HG03066 (cell line): ENCODE data around the gene TBC1D22B.
"Not testable (repeated sequence)": the region's sequence is repeated elsewhere in the genome, so short reads cannot be mapped to it uniquely, and the experiment has no call there.

Experiments used
- ATAC-seq: cut with Tn5 transposase; IDR thresholded peaks from one replicate; pipeline ENCODE4 v1.9.1; 2021; ENCODE audit warnings: low read depth; ENCODE audit not compliant: unreplicated experiment

The TBC1D22B gene

GRCh38 chr6:37262446-37263026 is 5.0 kb downstream of the TBC1D22B start:
- no peak for ATAC-seq

GRCh38 chr6:37265001-37265400 is 7.4 kb downstream of the TBC1D22B start:
- no peak for ATAC-seq

DNA sequence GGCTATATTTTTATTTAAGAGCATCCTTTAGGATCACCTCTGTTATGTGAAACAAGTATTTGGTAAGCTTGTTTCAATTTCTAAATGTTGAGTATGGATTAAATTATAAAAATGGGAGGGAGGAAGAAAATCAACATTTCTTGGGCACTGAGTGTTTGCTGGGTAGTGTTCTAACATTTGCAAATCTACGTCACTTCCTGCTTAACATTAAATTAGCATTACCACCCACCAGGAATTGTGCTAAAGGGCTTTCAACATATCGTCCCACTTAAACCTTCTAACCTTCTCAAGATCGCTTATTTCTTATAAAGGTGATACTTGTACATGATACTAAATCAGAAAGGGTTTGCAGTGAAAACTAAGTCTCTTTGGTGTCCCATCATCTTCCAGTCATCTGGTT is 8.3 kb downstream of the TBC1D22B start:
- ATAC-seq, result no peak

DNA sequence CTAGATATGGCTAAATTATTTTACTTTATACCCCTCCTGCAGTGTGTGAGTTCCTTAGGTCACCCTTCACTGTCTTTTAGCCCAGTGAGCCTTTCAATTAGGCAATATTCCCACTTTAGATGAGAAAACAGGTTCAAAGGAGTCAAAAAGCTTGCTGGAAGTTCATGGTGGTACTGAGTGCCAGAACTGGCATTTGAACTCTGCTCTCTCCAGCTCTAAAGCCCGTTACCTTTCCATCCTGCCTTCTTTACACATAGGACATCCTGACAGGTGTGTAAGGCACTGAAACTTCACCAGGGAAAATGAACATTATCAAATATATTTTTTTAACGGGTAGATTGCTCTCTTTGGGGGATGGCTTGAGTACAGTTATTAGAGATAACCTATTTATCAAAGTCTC is 11.5 kb downstream of the TBC1D22B start:
- no peak for ATAC-seq

GRCh38 chr6:37272834-37273566 is 15.4 kb downstream of the TBC1D22B start:
- no peak for ATAC-seq

GRCh38 chr6:37273690-37274089 is 16.1 kb downstream of the TBC1D22B start:
- ATAC-seq, result no peak

GRCh38 chr6:37275350-37275749 is 17.8 kb downstream of the TBC1D22B start:
- no peak for ATAC-seq

- no peak for ATAC-seq
Measured at GRCh38 chr6:37277001-37277409, 19.4 kb downstream of the TBC1D22B start.

DNA sequence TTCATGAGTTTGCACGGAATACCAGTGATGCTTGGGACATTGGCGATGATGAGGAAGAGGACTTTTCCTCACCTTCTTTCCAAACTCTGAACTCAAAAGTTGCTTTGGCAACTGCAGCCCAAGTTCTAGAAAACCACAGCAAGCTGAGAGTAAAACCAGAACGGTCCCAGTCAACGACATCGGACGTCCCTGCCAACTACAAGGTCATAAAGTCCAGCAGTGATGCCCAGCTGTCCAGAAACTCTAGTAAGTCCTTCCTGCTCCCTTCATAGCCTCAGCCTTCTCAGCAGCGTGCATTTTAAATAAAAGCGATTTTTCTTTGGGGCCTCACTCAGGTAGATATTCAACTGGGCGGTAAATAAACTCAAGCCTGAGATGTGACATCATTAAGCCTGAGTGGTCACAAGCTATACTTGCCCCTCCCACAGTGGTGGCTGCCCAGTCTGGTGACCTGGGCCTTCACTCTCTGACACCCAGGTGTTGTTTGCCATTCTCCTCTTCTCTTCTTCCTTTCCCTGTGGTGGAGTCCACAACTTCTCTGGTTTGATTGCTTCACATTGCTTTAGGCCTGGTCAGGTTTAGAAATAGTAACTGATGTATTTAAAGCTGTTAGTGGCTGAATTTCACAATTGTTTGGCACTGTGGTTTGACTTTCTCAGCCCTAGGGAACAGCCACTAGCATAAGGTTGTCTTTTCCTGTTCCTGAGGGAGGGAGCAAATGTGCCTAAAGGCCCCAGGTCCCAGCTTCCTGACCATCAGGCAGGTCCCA is 22.0 kb downstream of the TBC1D22B start:
- ATAC-seq, result no peak

DNA sequence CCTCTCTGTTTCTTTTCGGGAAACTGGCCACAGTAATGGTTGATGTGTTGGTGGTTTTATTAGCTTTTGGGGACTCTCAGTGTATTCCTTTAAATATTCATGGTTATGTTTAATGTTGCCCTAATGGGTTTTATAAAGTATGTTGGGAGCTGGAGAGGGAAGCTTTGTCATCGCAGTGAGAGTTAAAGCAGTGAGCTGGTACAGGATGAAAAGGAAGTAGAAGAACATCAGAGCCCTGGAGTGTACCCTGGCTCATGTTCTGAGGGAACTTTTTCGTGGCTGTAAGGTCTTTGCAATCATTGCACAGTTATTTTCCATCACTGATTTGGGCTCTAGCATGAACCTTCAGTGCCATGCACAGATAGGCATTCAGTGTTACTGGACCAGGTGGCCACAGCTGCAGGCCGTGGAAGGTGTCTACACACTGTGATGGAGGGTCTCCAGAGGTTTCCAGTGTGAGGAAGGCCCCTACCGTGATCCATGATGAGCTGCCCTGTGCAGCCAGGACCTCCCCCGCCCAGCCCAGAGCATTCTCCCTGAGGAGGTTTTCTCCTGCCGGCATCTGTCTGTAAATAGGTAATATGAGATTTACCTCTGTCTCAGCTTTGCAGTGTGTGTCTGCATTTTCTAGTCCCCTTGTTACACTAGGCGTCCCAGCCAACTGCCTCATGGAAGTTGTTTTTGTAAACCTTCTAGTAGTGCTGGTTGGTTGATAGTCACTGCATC is 22.8 kb downstream of the TBC1D22B start:
- ATAC-seq, result no peak

DNA sequence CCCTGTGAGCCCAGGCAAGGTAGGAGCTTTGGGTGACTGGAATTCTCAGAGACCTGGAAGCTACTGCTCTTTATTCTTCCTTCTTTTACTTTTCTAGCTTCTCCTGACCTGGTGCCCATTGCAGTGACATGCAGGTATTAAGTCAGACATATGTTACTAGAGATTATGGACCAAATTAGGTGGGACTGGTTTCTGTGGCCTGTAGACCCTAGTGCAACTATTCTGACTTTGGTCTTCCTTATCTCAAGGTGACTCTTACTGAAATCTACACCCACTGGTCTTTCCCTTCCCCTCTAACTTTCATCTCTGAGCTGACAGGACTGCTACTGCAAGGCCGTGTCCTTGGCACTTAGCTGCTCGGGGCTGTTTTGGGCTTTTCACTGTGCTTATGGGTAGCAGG is 24.8 kb downstream of the TBC1D22B start:
- ATAC-seq, result no peak

- ATAC-seq, result no peak
Measured at GRCh38 chr6:37283268-37283667, 25.7 kb downstream of the TBC1D22B start.

GRCh38 chr6:37283671-37284151 is 26.1 kb downstream of the TBC1D22B start:
- no peak for ATAC-seq

- ATAC-seq, result no peak
Measured at GRCh38 chr6:37284781-37285180, 27.2 kb downstream of the TBC1D22B start.

GRCh38 chr6:37285861-37286311 is 28.3 kb downstream of the TBC1D22B start:
- no peak for ATAC-seq

- no peak for ATAC-seq
Measured at GRCh38 chr6:37287519-37288157, 30.1 kb downstream of the TBC1D22B start.

DNA sequence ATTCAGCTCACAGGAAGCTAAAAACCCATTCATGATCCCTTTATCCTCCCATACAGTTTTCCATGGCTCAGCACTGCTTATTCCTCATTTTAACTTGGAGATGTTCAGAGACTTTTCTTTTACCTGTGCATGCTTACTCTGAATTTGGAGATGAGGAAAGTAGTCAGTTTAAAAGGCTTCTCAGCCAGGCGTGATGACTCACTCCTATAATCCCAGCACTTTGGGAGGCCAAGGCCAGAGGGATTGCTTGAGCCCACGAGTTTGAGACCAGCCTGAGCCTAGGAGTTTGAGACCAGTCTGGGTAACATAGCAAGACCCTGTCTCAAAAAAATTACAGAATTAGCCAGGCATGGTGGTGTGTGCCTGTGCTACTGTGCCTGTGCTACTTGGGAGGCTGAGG is 30.7 kb downstream of the TBC1D22B start:
- ATAC-seq, result no peak

DNA sequence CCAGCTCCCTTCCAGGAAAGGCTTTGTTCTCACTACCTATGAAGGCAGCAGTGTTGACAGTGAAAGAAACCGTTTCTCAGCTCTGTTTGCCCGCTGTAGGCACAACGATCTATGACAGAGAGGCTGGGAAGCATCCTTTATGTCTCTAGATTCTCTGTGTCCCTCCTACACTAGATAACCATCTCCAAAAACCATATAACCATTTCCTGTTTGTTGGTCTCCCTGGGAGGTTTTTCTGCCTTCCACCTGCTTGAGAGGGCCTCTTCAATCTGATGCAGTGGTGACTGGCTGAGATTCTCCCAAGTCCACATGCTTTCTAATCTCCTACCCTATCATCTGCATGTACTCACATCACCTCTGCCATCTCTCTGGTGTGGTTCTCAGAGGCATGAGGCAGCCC is 32.4 kb downstream of the TBC1D22B start:
- no peak for ATAC-seq

DNA sequence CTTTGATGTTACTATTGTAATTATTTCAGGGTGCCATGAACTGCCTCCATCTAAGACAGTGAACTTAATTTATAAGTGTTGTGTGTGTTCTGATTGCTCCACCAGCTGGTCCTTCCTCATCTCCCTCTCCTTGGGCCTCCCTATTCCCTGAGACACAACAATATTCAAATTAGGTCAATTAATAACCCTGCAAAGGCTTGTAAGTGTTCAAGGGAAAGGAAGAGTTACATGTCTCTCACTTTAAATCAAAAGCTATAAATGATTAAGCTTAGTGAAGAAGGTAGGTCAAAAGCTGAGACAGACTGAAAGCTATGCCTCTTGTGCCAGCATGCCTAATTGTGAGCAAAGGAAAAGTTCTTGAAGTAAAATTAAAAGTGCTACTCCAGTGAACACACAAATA is 35.9 kb downstream of the TBC1D22B start:
- ATAC-seq, result no peak

- ATAC-seq, result not testable (repeated sequence)
Measured at GRCh38 chr6:37297637-37298036, 40.1 kb downstream of the TBC1D22B start.
